T-cell (primary cell): ENCODE data around the gene ELL. TPM values are rescaled to one million over a fixed set of nuclear protein-coding genes. Genes with fewer than 3 reads are reported as not detected.
A peak's percentile ranks its signal among the peaks of the same experiment; 100 is the strongest.

Source experiments
- ATAC-seq, 4 experiments: fragments of 200-7000 bp in 3 of 4; fragments of 150-1000 bp in 1 of 4; cut with Tn5 transposase; replicated peaks in 1 of 4; 1 replicate in 3 of 4; 2 replicates in 1 of 4; pipeline ENCODE4 v1.10.0; 2021; ENCODE audit warnings: moderate library complexity in 3 of 4, mild to moderate bottlenecking in 2 of 4, moderate number of reproducible peaks in 1 of 4
- CTCF ChIA-PET, 2 donors: fragments of 300-600 bp; sonication (Branson Sonifier 250); formaldehyde crosslinking; loops; one replicate each; lab custom pipeline; 2022; ENCODE audit warnings: antibody characterized with exemption in 2 of 2; lab: Charles Lee
- POLR2A ChIA-PET, 2 donors: fragments of 300-600 bp; sonication (Branson Sonifier 250); formaldehyde crosslinking; loops; one replicate each; lab custom pipeline; 2022; ENCODE audit warnings: antibody characterized with exemption in 2 of 2; lab: Charles Lee
- DNase-seq, 35 experiments: peaks; one replicate each; pipeline versions ENCODE4 v3.0.0 to v3.0.0-alpha.2; 2013 to 2023
- H3K27ac ChIP-seq: one replicate; pipeline ENCODE4 v1.5.1; 2013; ENCODE audit warnings: low read length
- H3K27me3 ChIP-seq, 2 experiments: replicated peaks in 1 of 2; 1 replicate in 1 of 2; 2 replicates in 1 of 2; pipeline versions ENCODE4 v1.6.1 to v1.7.0; 2013; ENCODE audit warnings: low read length in 1 of 2, mixed read lengths in 1 of 2; ENCODE audit not compliant: control insufficient read depth in 2 of 2, insufficient read depth in 2 of 2; ENCODE audit errors: extremely low read depth in 1 of 2
- H3K36me3 ChIP-seq, 2 donors: 1 replicate in 1 of 2; 2 replicates in 1 of 2; pipeline versions ENCODE4 v1.6.1 to v1.7.0; 2013; ENCODE audit warnings: low read length in 1 of 2; ENCODE audit not compliant: control insufficient read depth in 2 of 2, insufficient read depth in 1 of 2; ENCODE audit errors: extremely low read depth in 1 of 2
- H3K4me1 ChIP-seq, 2 experiments: 1 replicate in 1 of 2; 2 replicates in 1 of 2; pipeline versions ENCODE4 v1.6.1 to v1.7.0; 2013; ENCODE audit warnings: low read length in 2 of 2, mixed read lengths in 1 of 2; ENCODE audit not compliant: insufficient read depth in 2 of 2, control insufficient read depth in 1 of 2; ENCODE audit errors: extremely low read depth in 1 of 2
- H3K4me3 ChIP-seq, 2 donors: 1 replicate in 1 of 2; 2 replicates in 1 of 2; pipeline versions ENCODE4 v1.5.1 to v1.7.0; 2013; ENCODE audit warnings: mild to moderate bottlenecking in 2 of 2, low read length in 1 of 2, moderate library complexity in 1 of 2; ENCODE audit not compliant: control insufficient read depth in 1 of 2; ENCODE audit errors: extremely low read depth in 1 of 2
- H3K9me3 ChIP-seq: 2 replicates; pipeline ENCODE4 v1.7.0; 2013
- H3K27ac Mint-ChIP-seq, 2 donors: one replicate each; pipeline ENCODE4 v1.8.0; 2020 to 2021; ENCODE audit warnings: mild to moderate bottlenecking in 2 of 2, mixed read lengths in 2 of 2
- H3K27me3 Mint-ChIP-seq, 2 donors: one replicate each; pipeline ENCODE4 v1.8.0; 2021 to 2022; ENCODE audit warnings: mixed read lengths in 2 of 2
- H3K36me3 Mint-ChIP-seq: one replicate; pipeline ENCODE4 v1.8.0; 2021; ENCODE audit warnings: mixed read lengths
- H3K4me1 Mint-ChIP-seq, 3 donors: one replicate each; pipeline ENCODE4 v1.8.0; 2020 to 2022; ENCODE audit warnings: mixed read lengths in 3 of 3, mild to moderate bottlenecking in 1 of 3
- H3K4me3 Mint-ChIP-seq, 3 donors: one replicate each; pipeline ENCODE4 v1.8.0; 2020 to 2022; ENCODE audit warnings: mild to moderate bottlenecking in 3 of 3, mixed read lengths in 3 of 3, moderate library complexity in 3 of 3
- H3K9me3 Mint-ChIP-seq, 3 donors: one replicate each; pipeline ENCODE4 v1.8.0; 2020 to 2022; ENCODE audit warnings: mixed read lengths in 3 of 3
- WGBS: methylation state at CpG from one replicate; pipeline ENCODE4 v1.1.5; 2013; ENCODE audit warnings: missing lambda C conversion rate; ENCODE audit not compliant: insufficient coverage; 5-methylcytosine and 5-hydroxymethylcytosine counted together
- total RNA-seq, 35 experiments: library from RNA in 6 of 35; stranded (reverse) in 6 of 35; fragments of 120-200 nt in 1 of 35; gene quantifications; one replicate each; pipeline versions ENCODE4 v1.2.1 to v1.2.4 and lab custom pipeline; 2013 to 2026

Gene ELL
- total RNA-seq, 5 donors from 2014 or later (not counting 1 experiment from before 2014, with no cell fraction given) = 27.2 to 46.4 (median 33.4) TPM

DNA sequence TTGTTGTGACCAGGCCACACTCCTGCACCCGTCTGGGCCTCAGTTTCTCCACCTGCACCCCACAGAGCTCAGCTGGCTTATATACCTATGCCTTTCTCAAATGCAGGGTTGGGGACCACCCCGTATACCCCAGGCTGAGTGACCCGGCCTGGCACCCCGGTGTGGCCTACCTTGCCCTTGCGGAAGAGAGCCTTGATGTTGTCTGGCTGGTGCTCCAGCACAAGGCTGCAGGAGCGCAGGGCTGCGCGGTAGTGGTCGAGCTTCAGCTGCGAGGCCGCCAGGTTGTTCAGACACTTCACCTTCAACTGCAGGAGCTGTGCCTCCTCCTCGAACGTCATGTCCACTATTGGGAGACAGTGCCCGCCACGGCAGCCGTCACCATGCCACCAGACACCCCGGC is 15.6 kb upstream of the ELL start:
- WGBS = 97% methylated on average over 15 of the region's 17 CpGs
- no peak overlapping the region for H3K4me3 Mint-ChIP-seq
- POLR2A ChIA-PET = no interaction called here

GRCh38 chr19:18536475-18536874 is 14.6 kb upstream of the ELL start:
- DNase-seq (no peak), ATAC-seq (no peak)
- Histone ChIP-seq H3K4me1 (peaks cover 0 to 6% of the 10 kb centered on the region in 2 experiments), H3K9me3 (no peaks in the 10 kb centered on the region), H3K36me3 (peaks cover 23 to 61% of the 10 kb centered on the region in 2 donors), H3K4me3 (no peak overlapping the region), H3K27ac (no peak overlapping the region), H3K27me3 (no peaks in the 10 kb centered on the region)
- H3K4me3 Mint-ChIP-seq = no peak overlapping the region
- no peaks in the 10 kb centered on the region for H3K27me3 Mint-ChIP-seq
- 99% methylated on average over 5 of the region's 10 CpGs for WGBS
- ChIA-PET POLR2A (no interaction called here), CTCF (no interaction called here)
- H3K27ac Mint-ChIP-seq = peak overlapping the region in 1 of 2 donors; percentile 39
- peaks cover 0 to 9% (median 9%) of the 10 kb centered on the region in 3 donors for H3K4me1 Mint-ChIP-seq
- no peaks in the 10 kb centered on the region for H3K9me3 Mint-ChIP-seq
- H3K36me3 Mint-ChIP-seq = peaks cover 29% of the 10 kb centered on the region

More for the DNA sequence above, 15.6 kb upstream of the ELL start:
- peak overlapping the region in 1 of 2 donors; percentile 11 for H3K27ac Mint-ChIP-seq
- no peaks in the 10 kb centered on the region for H3K27me3 ChIP-seq
- ATAC-seq (no peak), DNase-seq (no peak)
- peaks cover 8 to 17% (median 16%) of the 10 kb centered on the region in 3 donors for H3K4me1 Mint-ChIP-seq
- H3K9me3 ChIP-seq = no peaks in the 10 kb centered on the region
- peaks cover 24% of the 10 kb centered on the region for H3K36me3 Mint-ChIP-seq
- peaks cover 0 to 16% of the 10 kb centered on the region in 2 experiments for H3K4me1 ChIP-seq
- H3K27ac ChIP-seq = no peak overlapping the region
- CTCF ChIA-PET = no interaction called here
- no peaks in the 10 kb centered on the region for H3K27me3 Mint-ChIP-seq
- no peaks in the 10 kb centered on the region for H3K9me3 Mint-ChIP-seq
- H3K36me3 ChIP-seq = peaks cover 17 to 54% of the 10 kb centered on the region in 2 donors
- no peak overlapping the region for H3K4me3 ChIP-seq

- Histone ChIP-seq H3K36me3 (peaks cover 17 to 44% of the 10 kb centered on the region in 2 donors), H3K4me1 (no peaks in the 10 kb centered on the region), H3K9me3 (no peaks in the 10 kb centered on the region), H3K27ac (no peak overlapping the region), H3K27me3 (no peaks in the 10 kb centered on the region), H3K4me3 (no peak overlapping the region)
- peaks cover 32% of the 10 kb centered on the region for H3K36me3 Mint-ChIP-seq
- H3K27ac Mint-ChIP-seq = no peak overlapping the region
- 95% methylated on average over 4 of the region's 4 CpGs for WGBS
- peaks cover 0 to 2% (median 0%) of the 10 kb centered on the region in 3 donors for H3K4me1 Mint-ChIP-seq
- no peaks in the 10 kb centered on the region for H3K27me3 Mint-ChIP-seq
- CTCF ChIA-PET = no interaction called here
- POLR2A ChIA-PET = no interaction called here
- no peak for ATAC-seq
- DNase-seq = no peak
- no peaks in the 10 kb centered on the region for H3K9me3 Mint-ChIP-seq
- no peak overlapping the region for H3K4me3 Mint-ChIP-seq
These were observed 11.2 kb upstream of the ELL start for GRCh38 chr19:18533058-18533457.

GRCh38 chr19:18532168-18532890 is 10.5 kb upstream of the ELL start:
- no peaks in the 10 kb centered on the region for H3K9me3 ChIP-seq
- POLR2A ChIA-PET = no interaction called here
- H3K4me3 Mint-ChIP-seq = no peak overlapping the region
- H3K4me1 ChIP-seq = no peaks in the 10 kb centered on the region
- CTCF ChIA-PET = no interaction called here
- no peaks in the 10 kb centered on the region for H3K9me3 Mint-ChIP-seq
- H3K27ac Mint-ChIP-seq = no peak overlapping the region
- DNase-seq (no peak), ATAC-seq (no peak)
- H3K27ac ChIP-seq = no peak overlapping the region
- H3K4me3 ChIP-seq = no peak overlapping the region
- peaks cover 17 to 37% of the 10 kb centered on the region in 2 donors for H3K36me3 ChIP-seq
- no peaks in the 10 kb centered on the region for H3K27me3 Mint-ChIP-seq
- no peaks in the 10 kb centered on the region for H3K27me3 ChIP-seq
- peaks cover 0 to 2% (median 0%) of the 10 kb centered on the region in 3 donors for H3K4me1 Mint-ChIP-seq
- over 99% methylated on average over 20 of the region's 22 CpGs for WGBS
- peaks cover 29% of the 10 kb centered on the region for H3K36me3 Mint-ChIP-seq

GRCh38 chr19:18531485-18531884 is 9.6 kb upstream of the ELL start:
- ATAC-seq (no peak), DNase-seq (no peak)
- Mint-ChIP-seq H3K27me3 (no peaks in the 10 kb centered on the region), H3K36me3 (peaks cover 25% of the 10 kb centered on the region), H3K4me3 (no peak overlapping the region), H3K4me1 (no peaks in the 10 kb centered on the region), H3K27ac (no peak overlapping the region), H3K9me3 (no peaks in the 10 kb centered on the region)
- Histone ChIP-seq H3K27ac (no peak overlapping the region), H3K9me3 (no peaks in the 10 kb centered on the region), H3K4me1 (no peaks in the 10 kb centered on the region), H3K27me3 (no peaks in the 10 kb centered on the region), H3K36me3 (peaks cover 14 to 29% of the 10 kb centered on the region in 2 donors), H3K4me3 (no peak overlapping the region)
- ChIA-PET POLR2A (no interaction called here), CTCF (no interaction called here)
- WGBS = 93% methylated on average over 3 of the region's 9 CpGs

- ATAC-seq (peak in 2 of 4 experiments; percentile 14 to 35), DNase-seq (no peak)
- Histone ChIP-seq H3K4me3 (no peak overlapping the region), H3K27ac (no peak overlapping the region), H3K36me3 (peaks cover 14 to 21% of the 10 kb centered on the region in 2 donors), H3K27me3 (no peaks in the 10 kb centered on the region), H3K9me3 (no peaks in the 10 kb centered on the region), H3K4me1 (no peaks in the 10 kb centered on the region)
- peaks cover 14% of the 10 kb centered on the region for H3K36me3 Mint-ChIP-seq
- H3K27me3 Mint-ChIP-seq = no peaks in the 10 kb centered on the region
- no peaks in the 10 kb centered on the region for H3K4me1 Mint-ChIP-seq
- H3K9me3 Mint-ChIP-seq = no peaks in the 10 kb centered on the region
- no peak overlapping the region for H3K27ac Mint-ChIP-seq
- no peak overlapping the region for H3K4me3 Mint-ChIP-seq
- POLR2A ChIA-PET = interaction anchor here in 1 of 2 donors (0.6 kb wide), 1 partner anchor 34 kb away, joined by 9 read pairs; no protein-coding TSS in a partner anchor
- 92% methylated on average over 7 of the region's 7 CpGs for WGBS
- CTCF ChIA-PET = no interaction called here
These were observed 7.9 kb upstream of the ELL start for GRCh38 chr19:18529782-18530181.
